Nephron (organoid): ENCODE results near the gene RASEF.
A peak's percentile ranks its signal among the peaks of the same experiment; 100 is the strongest.

Source experiments
- H3K27ac Mint-ChIP-seq, 3 experiments: 2 replicates each; pipeline ENCODE4 v1.8.0; 2020; ENCODE audit warnings: mixed read lengths in 3 of 3, mild to moderate bottlenecking in 2 of 3, moderate library complexity in 1 of 3
- H3K27me3 Mint-ChIP-seq: 2 replicates; pipeline ENCODE4 v1.8.0; 2021; ENCODE audit warnings: low read depth, mild to moderate bottlenecking, moderate library complexity, mixed read lengths
- H3K36me3 Mint-ChIP-seq: 2 replicates; pipeline ENCODE4 v1.8.0; 2020; ENCODE audit warnings: low read depth, mixed read lengths
- H3K4me1 Mint-ChIP-seq: 2 replicates; pipeline ENCODE4 v1.8.0; 2020; ENCODE audit warnings: mixed read lengths
- H3K4me3 Mint-ChIP-seq, 3 experiments: 2 replicates each; pipeline ENCODE4 v1.8.0; 2020; ENCODE audit warnings: mild to moderate bottlenecking in 3 of 3, mixed read lengths in 3 of 3, moderate library complexity in 2 of 3
- H3K9me3 Mint-ChIP-seq: 2 replicates; pipeline ENCODE4 v1.8.0; 2020; ENCODE audit warnings: mixed read lengths
- CTCF ChIP-seq, 3 experiments: fragments of 200-600 bp; sonication (generic); IDR thresholded peaks; one replicate each; pipeline ENCODE4 v1.5.0; 2021; ENCODE audit warnings: antibody characterized with exemption in 3 of 3; ENCODE audit not compliant: unreplicated experiment in 3 of 3

RASEF gene

GRCh38 chr9:83069651-83070050 lies 6.7 kb upstream of the RASEF start:
- Mint-ChIP-seq H3K9me3 (peaks cover 4% of the 10 kb centered on the region), H3K27ac (no peak overlapping the region), H3K36me3 (no peaks in the 10 kb centered on the region), H3K27me3 (peaks cover 16% of the 10 kb centered on the region), H3K4me3 (no peak overlapping the region), H3K4me1 (no peaks in the 10 kb centered on the region)
- TF ChIP-seq CTCF (IDR thresholded peaks at IDR 0.05; ENCODE audit: unreplicated experiment in 3 of 3), result no peak

DNA sequence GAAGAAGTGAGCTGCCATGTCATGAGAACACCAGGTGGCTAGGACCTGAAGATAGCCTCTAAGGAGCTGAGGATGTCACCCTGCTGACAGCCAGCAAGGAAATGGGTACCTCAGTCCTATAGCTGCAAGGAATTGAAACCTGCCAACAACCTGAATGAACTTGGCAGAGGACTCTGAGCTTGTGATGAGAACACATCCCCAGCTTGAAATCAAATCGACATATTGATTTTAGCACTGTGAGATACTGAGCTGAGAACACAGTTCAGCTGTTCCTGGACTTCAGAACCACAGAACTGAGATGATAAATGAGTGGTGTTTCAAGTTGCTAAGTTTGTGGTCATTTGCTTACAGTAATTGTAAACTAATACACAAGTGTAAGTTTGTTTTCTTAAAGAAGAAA lies 5.5 kb upstream of the RASEF start:
- peaks cover 4% of the 10 kb centered on the region for H3K9me3 Mint-ChIP-seq
- H3K4me1 Mint-ChIP-seq, result peaks cover 7% of the 10 kb centered on the region
- H3K27ac Mint-ChIP-seq, result no peak overlapping the region
- H3K36me3 Mint-ChIP-seq, result no peaks in the 10 kb centered on the region
- TF ChIP-seq CTCF (IDR thresholded peaks at IDR 0.05; ENCODE audit: unreplicated experiment in 3 of 3), result no peak
- peaks cover 29% of the 10 kb centered on the region for H3K27me3 Mint-ChIP-seq
- no peak overlapping the region for H3K4me3 Mint-ChIP-seq

- Mint-ChIP-seq H3K4me1 (peaks cover 9% of the 10 kb centered on the region), H3K36me3 (no peaks in the 10 kb centered on the region), H3K9me3 (peaks cover 4% of the 10 kb centered on the region), H3K4me3 (no peak overlapping the region), H3K27me3 (peaks cover 33% of the 10 kb centered on the region), H3K27ac (no peak overlapping the region)
- TF ChIP-seq CTCF (IDR thresholded peaks at IDR 0.05; ENCODE audit: unreplicated experiment in 3 of 3), result no peak
Measured at GRCh38 chr9:83067579-83067978, 4.6 kb upstream of the RASEF start.

DNA sequence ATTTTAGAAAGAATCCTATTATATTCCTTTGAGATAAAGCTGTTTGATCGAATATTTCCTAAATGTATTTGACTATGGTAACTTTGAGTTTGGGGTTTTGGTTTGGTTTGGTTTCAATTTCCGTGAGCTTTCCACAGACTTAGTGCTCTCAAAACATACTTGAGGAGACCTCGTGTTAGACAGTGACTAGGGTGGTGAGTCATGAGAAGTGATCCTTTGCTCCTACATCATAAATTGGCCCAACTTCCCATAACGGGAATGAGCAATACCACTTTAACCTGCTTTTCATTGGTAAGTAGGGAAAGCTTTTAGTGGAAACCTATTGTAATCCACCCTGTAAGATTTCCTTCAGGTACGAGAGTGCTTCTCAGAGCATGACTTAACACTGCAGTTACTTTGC lies 3.8 kb upstream of the RASEF start:
- H3K36me3 Mint-ChIP-seq, result no peaks in the 10 kb centered on the region
- H3K27ac Mint-ChIP-seq, result no peak overlapping the region
- no peak overlapping the region for H3K4me3 Mint-ChIP-seq
- TF ChIP-seq CTCF (IDR thresholded peaks at IDR 0.05; ENCODE audit: unreplicated experiment in 3 of 3), result no peak
- peaks cover 4% of the 10 kb centered on the region for H3K9me3 Mint-ChIP-seq
- H3K4me1 Mint-ChIP-seq, result peaks cover 13% of the 10 kb centered on the region
- peaks cover 39% of the 10 kb centered on the region for H3K27me3 Mint-ChIP-seq

- H3K27ac Mint-ChIP-seq, result no peak overlapping the region
- no peaks in the 10 kb centered on the region for H3K36me3 Mint-ChIP-seq
- peaks cover 24% of the 10 kb centered on the region for H3K4me1 Mint-ChIP-seq
- H3K9me3 Mint-ChIP-seq, result peaks cover 4% of the 10 kb centered on the region
- no peak for TF ChIP-seq CTCF (IDR thresholded peaks at IDR 0.05; ENCODE audit: unreplicated experiment in 3 of 3)
- H3K4me3 Mint-ChIP-seq, result peak overlapping the region in 1 of 3 experiments; percentile 17
- peaks cover 54% of the 10 kb centered on the region for H3K27me3 Mint-ChIP-seq
Measured at GRCh38 chr9:83065233-83065632, 2.3 kb upstream of the RASEF start.

GRCh38 chr9:83061990-83062650 lies 822 bp downstream of the RASEF start:
- H3K9me3 Mint-ChIP-seq, result peaks cover 8% of the 10 kb centered on the region
- peak overlapping the region; percentile 35 to 85 (median 39) for H3K27ac Mint-ChIP-seq
- H3K4me1 Mint-ChIP-seq, result peaks cover 32% of the 10 kb centered on the region
- no peak for TF ChIP-seq CTCF (IDR thresholded peaks at IDR 0.05; ENCODE audit: unreplicated experiment in 3 of 3)
- peaks cover 4% of the 10 kb centered on the region for H3K36me3 Mint-ChIP-seq
- peak overlapping the region; percentile 85 to 96 (median 93) for H3K4me3 Mint-ChIP-seq
- peaks cover 70% of the 10 kb centered on the region for H3K27me3 Mint-ChIP-seq
